Right lobe of liver (tissue), 4 donors: ENCODE data around the gene LAMC2.

Experiments
- CTCF ChIP-seq, 4 donors: fragments of 200-600 bp in 3 of 4; fragments of 450-650 bp in 1 of 4; IDR thresholded peaks; one replicate each; pipeline versions ENCODE4 v1.5.1 to v1.8.0; 2016 to 2022; ENCODE audit warnings: antibody characterized with exemption in 4 of 4, mild to moderate bottlenecking in 2 of 4
- POLR2A ChIP-seq: fragments of 450-650 bp; IDR thresholded peaks from one replicate; pipeline ENCODE4 v1.6.1; 2017; ENCODE audit warnings: antibody characterized with exemption, mild to moderate bottlenecking
- donor health status: DM: no; HTN: no; CAD: no.
- donor health status: DM: no; HTN: no; CAD: no.
- donor health status: DM: no; HTN: yes; CAD: no.

- TF ChIP-seq CTCF (IDR thresholded peaks at IDR 0.05) = no peak
- no peak for TF ChIP-seq POLR2A
Observed at GRCh38 chr1:183231545-183231944, 45.5 kb downstream of the LAMC2 start.
